OCI-LY1 (cell line): Measurements from ENCODE around the gene IQGAP2.

ENCODE experiments used
- CTCF ChIP-seq: fragments of 200-600 bp; sonication (generic), shearing (Covaris generic); IDR thresholded peaks from 2 replicates; pipeline ENCODE4 v1.5.1; 2017; ENCODE audit warnings: mild to moderate bottlenecking, antibody characterized with exemption, low read length, moderate library complexity, mixed read lengths
- EZH2 ChIP-seq: fragments of 200-600 bp; sonication (generic), shearing (Covaris generic); IDR thresholded peaks from 2 replicates; pipeline ENCODE4 v1.8.0; 2017; ENCODE audit warnings: borderline replicate concordance, mixed run types, mild to moderate bottlenecking, antibody characterized with exemption, low read length, moderate library complexity, mixed read lengths

- TF ChIP-seq CTCF (no peak), EZH2 (no peak)
These were observed 302.5 kb downstream of the IQGAP2 start for GRCh38 chr5:76705574-76705973.
